ENCODE data around the gene GTF3C1. TPM values are rescaled to one million over a fixed set of nuclear protein-coding genes. Genes with fewer than 3 reads are reported as not detected.

The GTF3C1 gene
- total RNA-seq, 4 donors from 2014 or later, result 58.5 to 120 (median 112) TPM

GRCh38 chr16:27413956-27414355 lies 135.8 kb downstream of the GTF3C1 start:
- intact Hi-C loops (cut with DNase I), result no loop called here
- TF ChIP-seq CTCF (IDR thresholded peaks at IDR 0.05) (no peak), POLR2A (IDR thresholded peaks at IDR 0.05) (no peak)
- 90% methylated on average over 2 of the region's 2 CpGs for WGBS, 2 donors
- Histone ChIP-seq H3K36me3 (no peaks in the 10 kb centered on the region), H3K4me1 (no peaks in the 10 kb centered on the region), H3K4me3 (replicated peaks in 1 of 3) (no peak overlapping the region), H3K27me3 (no peaks in the 10 kb centered on the region), H3K27ac (no peak overlapping the region), H3K9me3 (no peaks in the 10 kb centered on the region)
- DNase-seq, result no peak

- no peaks in the 10 kb centered on the region for H3K9me3 ChIP-seq
- no peak overlapping the region for H3K4me3 ChIP-seq (replicated peaks in 1 of 3)
- intact Hi-C loops (cut with DNase I), result no loop called here
- H3K27ac ChIP-seq, result no peak overlapping the region
- 87 to 90% methylated on average over 1 of the region's 1 CpG for whole genome bisulfite sequencing, 2 donors
- TF ChIP-seq POLR2A (IDR thresholded peaks at IDR 0.05), result no peak
- TF ChIP-seq CTCF (IDR thresholded peaks at IDR 0.05), result no peak
- no peaks in the 10 kb centered on the region for H3K36me3 ChIP-seq
- H3K27me3 ChIP-seq, result no peaks in the 10 kb centered on the region
- no peak for DNase-seq
- H3K4me1 ChIP-seq, result no peaks in the 10 kb centered on the region
Measured at GRCh38 chr16:27410761-27411160, 139.0 kb downstream of the GTF3C1 start.

Other genes with a start within 250 kb of the GTF3C1 start
- gene IL4R, start 235.9 kb downstream of the GTF3C1 start, total RNA-seq, result 10 to 100 TPM; 18.5 to 42.5 (median 21.7) TPM
- under 1 TPM; 0.11 to 0.88 (median 0.32) TPM for gene IL21R, start 147.7 kb downstream of the GTF3C1 start, total RNA-seq
- gene KATNIP, start 231 bp upstream of the GTF3C1 start, total RNA-seq, result 10 to 100 TPM; 41.3 to 82.8 (median 70.9) TPM

Data from thyroid gland (tissue), 4 donors.